GM21528 (cell line): ENCODE results near the gene SLC25A6.
A peak's percentile ranks its signal among the peaks of the same experiment; 100 is the strongest.
"Not testable (repeated sequence)": the region's sequence is repeated elsewhere in the genome, so short reads cannot be mapped to it uniquely, and the experiment has no call there.

ENCODE experiments used
- ATAC-seq: cut with Tn5 transposase; IDR thresholded peaks from one replicate; pipeline ENCODE4 v1.9.1; 2021; ENCODE audit warnings: mild to moderate bottlenecking, moderate library complexity; ENCODE audit not compliant: unreplicated experiment, low FRiP score

The SLC25A6 gene

GRCh38 chrX:1391707-1392375 lies at the start of gene SLC25A6:
Gene SLC25A6, minus strand, starts transcription at chrX:1392113. Its CDS starts 104 bp downstream, at chrX:1392009.
- ATAC-seq: peak; percentile 94

- ATAC-seq: no peak
Observed at GRCh38 chrX:1440506-1440905, 48.6 kb upstream of the SLC25A6 start.

- no peak for ATAC-seq
Observed at GRCh38 chrX:1435241-1435895, 43.5 kb upstream of the SLC25A6 start.

- ATAC-seq: no peak
Observed at GRCh38 chrX:1434871-1435240, 42.9 kb upstream of the SLC25A6 start.

GRCh38 chrX:1433646-1434357 lies 41.9 kb upstream of the SLC25A6 start:
- ATAC-seq: no peak

GRCh38 chrX:1430451-1430850 lies 38.5 kb upstream of the SLC25A6 start:
- no peak for ATAC-seq

GRCh38 chrX:1427756-1428155 lies 35.8 kb upstream of the SLC25A6 start:
- ATAC-seq: no peak

- not testable (repeated sequence) for ATAC-seq
Observed at GRCh38 chrX:1426321-1426720, 34.4 kb upstream of the SLC25A6 start.

GRCh38 chrX:1425381-1425780 lies 33.5 kb upstream of the SLC25A6 start:
- no peak for ATAC-seq

GRCh38 chrX:1424147-1424851 lies 32.4 kb upstream of the SLC25A6 start:
- no peak for ATAC-seq

- no peak for ATAC-seq
Observed at GRCh38 chrX:1423215-1423614, 31.3 kb upstream of the SLC25A6 start.

- no peak for ATAC-seq
Observed at GRCh38 chrX:1422135-1422465, 30.2 kb upstream of the SLC25A6 start.

GRCh38 chrX:1421433-1422134 lies 29.7 kb upstream of the SLC25A6 start:
- ATAC-seq: no peak

GRCh38 chrX:1420371-1420770 lies 28.5 kb upstream of the SLC25A6 start:
- no peak for ATAC-seq

- ATAC-seq: no peak
Observed at GRCh38 chrX:1419545-1420355, 27.8 kb upstream of the SLC25A6 start.

GRCh38 chrX:1418901-1419544 lies 27.1 kb upstream of the SLC25A6 start:
- no peak for ATAC-seq

GRCh38 chrX:1417921-1418771 lies 26.2 kb upstream of the SLC25A6 start:
- no peak for ATAC-seq

GRCh38 chrX:1416965-1417760 lies 25.2 kb upstream of the SLC25A6 start:
- ATAC-seq: no peak
